ENCODE results near the gene ABCB8. TPM values are rescaled to one million over a fixed set of nuclear protein-coding genes. Genes with fewer than 3 reads are reported as not detected.

The ABCB8 gene
- total RNA-seq, 1 experiment from 2014 or later: 44.2 TPM

DNA sequence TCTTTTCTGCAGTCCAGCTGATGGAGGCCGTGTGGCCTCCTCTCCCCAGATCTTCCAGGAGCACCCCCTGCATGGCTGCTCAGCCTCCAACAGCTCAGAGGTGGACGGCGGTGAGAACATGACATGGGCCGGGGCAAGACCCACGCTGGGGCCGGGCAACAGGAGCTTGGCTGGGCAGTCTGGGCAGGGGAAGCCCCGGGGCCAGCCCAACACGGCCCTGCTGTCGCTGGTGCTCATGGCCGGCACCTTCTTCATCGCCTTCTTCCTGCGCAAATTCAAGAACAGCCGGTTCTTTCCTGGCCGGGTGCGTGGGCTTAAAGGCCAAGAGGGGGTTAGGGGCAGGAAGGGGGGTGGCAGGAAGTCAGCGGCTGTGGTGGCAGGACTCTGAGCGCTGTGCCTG is 45.7 kb downstream of the ABCB8 start:
- no peak for DNase-seq (ENCODE audit: low read depth)

GRCh38 chr7:151074817-151075661 is 46.8 kb downstream of the ABCB8 start:
- no peak for DNase-seq (ENCODE audit: low read depth)

- no peak for DNase-seq (ENCODE audit: low read depth)
These were observed 47.4 kb downstream of the ABCB8 start for GRCh38 chr7:151075662-151075971.

GRCh38 chr7:151075978-151076426 is 47.8 kb downstream of the ABCB8 start:
- no peak for DNase-seq (ENCODE audit: low read depth)

DNA sequence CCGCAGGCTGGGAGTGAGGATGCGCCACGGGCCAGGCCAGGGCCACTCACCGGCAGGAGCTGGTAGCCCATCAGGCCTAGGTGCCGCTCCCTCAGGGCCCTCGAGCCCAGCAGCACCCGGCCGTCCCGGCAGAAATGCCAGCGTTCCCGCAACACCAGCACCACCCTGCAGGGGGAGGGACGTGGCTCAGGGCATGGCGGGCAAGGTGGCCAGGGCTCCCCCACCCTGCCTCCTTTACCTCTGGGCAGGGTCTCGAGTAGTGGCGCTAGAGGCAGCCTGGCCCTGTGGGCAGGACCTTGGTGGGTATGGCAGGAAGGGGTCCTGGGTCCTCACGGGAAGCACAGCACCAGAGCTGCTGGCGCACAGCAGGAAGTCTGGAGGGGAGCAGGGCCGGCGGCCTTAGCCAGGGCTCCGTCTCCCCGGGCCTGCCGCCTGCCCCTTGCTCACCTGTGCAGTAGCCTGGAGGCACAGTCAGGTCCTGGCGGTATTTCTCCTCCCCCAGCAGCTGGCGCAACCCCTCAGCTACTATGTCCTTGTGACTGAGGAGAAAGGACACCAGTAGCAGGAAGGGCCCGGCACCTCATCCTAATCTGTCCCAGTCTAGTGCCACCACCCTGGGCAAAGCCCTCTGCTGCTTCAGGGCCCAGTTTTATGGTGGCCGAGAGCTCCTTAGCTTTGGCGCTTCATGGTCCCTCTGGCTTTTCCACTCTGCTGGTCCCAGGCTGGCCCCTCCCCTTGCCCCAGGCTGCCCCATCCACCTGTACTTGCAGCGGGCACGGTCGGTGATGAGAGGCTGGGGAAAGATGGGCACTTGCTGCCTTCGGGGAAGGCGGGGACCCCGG is 48.8 kb downstream of the ABCB8 start:
- peak; percentile 55 for DNase-seq (ENCODE audit: low read depth)

DNA sequence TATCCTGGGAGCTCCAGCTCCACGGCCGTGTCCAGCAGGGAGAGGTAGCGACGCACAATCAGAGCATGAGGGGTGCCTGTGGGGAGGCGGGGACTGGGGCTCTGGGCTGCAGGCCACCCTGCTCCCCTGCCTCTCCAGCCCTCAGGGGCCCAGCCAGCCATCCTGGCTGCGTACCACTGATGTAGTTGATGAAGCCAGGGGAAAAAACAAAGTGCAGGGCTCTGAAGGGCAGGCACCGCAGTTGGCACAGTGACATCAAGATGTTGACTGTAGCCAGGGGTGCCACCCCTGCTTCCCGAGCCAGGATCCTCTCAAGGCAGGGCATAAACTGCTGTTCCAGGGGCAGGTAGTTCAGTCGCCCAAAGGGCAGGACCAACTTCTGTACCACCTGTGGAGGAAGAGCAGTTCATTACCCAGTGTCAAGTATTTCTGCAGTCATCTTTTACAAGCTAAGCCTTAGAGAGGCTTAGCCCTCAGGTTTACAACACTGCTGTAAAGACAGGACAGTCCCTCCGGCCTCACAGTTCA is 49.5 kb downstream of the ABCB8 start:
- DNase-seq (ENCODE audit: low read depth): no peak

- no peak for DNase-seq (ENCODE audit: low read depth)
These were observed 50.2 kb downstream of the ABCB8 start for GRCh38 chr7:151078233-151079040.

- DNase-seq (ENCODE audit: low read depth): peak; percentile 5
These were observed 51.1 kb downstream of the ABCB8 start for GRCh38 chr7:151079199-151079910.

- peak; percentile 41 for DNase-seq (ENCODE audit: low read depth)
These were observed 51.8 kb downstream of the ABCB8 start for GRCh38 chr7:151080067-151080521.

DNA sequence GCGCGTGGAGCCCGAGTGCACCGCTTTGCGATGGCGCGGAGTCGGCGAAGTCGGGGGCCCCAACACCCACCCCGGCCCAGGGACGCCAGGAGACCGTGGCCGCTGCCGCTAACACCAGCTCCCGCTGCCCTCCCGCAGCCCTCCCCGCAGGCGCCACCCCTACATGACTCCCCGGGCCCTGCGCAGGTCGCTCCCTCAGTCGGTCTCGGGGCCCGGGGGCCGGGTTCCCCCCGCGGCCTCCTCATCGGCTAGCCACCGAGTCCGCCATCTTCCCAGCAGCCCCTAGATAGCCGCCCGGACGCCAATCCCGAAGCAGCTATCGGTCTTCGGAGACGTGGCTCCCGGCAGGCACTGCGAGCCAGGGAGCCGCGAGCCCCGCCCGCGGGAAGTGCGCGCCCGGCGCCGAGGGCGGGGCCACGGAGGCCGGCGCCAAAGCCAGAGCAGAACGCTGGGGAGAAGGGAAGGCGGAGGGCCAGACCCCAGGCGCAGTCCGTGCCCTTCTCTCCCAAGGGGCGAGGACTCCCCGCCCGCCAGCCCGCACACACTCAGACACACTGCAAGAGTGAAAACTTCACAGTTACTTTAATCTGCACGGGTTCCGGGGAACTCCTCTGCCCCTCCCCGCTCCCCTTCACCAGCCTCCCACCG is 52.4 kb downstream of the ABCB8 start, which contains the start of gene FASTK:
Gene FASTK, minus strand, starts transcription at position 288 of the 648 bp plus-strand sequence. Its CDS starts 43 bp downstream, at position 245.
- peak; percentile 98 for DNase-seq (ENCODE audit: low read depth)

DNA sequence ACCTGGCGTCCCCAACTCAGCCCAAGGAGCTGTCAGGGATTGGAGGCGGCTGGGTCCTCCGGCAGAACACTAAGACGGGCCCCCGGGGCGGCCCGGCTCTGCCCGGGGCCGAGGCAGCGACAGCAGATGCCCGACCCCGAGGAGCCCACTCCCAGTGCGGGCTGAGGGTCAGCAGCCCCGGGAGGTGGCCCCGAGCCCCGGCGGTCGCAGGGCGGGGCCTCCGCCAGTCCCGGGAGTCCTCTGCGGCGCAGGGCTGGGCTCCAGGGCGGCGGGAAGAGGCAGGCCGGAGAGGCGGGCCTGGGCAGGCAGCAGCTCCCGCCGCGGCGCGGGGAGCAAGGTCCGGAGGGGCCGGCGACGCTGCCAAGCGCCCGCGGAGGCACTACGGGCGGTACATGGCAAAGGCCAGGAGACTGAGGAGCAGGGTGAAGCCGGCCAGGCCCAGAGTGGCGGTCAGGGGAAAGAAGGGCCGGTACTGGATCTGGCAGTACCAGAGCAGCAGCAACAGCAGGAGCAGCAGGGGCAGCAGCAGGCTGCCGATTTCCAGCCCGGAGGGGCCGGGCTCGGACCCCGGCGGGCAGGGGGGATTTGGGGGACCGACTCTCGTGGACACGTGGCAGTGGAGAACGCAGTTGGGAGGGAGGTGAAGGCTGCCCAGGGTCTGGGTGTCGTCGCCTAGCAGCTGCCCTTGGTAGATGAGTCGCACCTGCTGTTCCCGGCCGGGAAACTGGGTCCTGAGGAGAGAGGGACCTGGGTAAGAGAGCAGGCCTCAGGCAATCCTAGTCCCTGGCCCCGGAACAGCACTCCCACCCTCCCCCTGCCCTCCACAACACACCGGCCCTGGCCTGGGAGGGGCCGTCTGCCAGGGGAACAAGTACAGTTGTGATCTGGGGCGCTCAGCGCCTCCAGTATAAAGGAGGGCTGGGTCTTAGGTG is 53.2 kb downstream of the ABCB8 start:
- peak; percentile 67 for DNase-seq (ENCODE audit: low read depth)

- no peak for DNase-seq (ENCODE audit: low read depth)
These were observed 54.2 kb downstream of the ABCB8 start for GRCh38 chr7:151082141-151083070.

- peak; percentile 83 for DNase-seq (ENCODE audit: low read depth)
These were observed 55.0 kb downstream of the ABCB8 start, which contains the start of gene TMUB1 for GRCh38 chr7:151083071-151083823. TMUB1 (minus strand) TSS chr7:151083493; CDS start chr7:151082563, 930 bp downstream.

- DNase-seq (ENCODE audit: low read depth): no peak
These were observed 55.5 kb downstream of the ABCB8 start for GRCh38 chr7:151083824-151084160.

DNA sequence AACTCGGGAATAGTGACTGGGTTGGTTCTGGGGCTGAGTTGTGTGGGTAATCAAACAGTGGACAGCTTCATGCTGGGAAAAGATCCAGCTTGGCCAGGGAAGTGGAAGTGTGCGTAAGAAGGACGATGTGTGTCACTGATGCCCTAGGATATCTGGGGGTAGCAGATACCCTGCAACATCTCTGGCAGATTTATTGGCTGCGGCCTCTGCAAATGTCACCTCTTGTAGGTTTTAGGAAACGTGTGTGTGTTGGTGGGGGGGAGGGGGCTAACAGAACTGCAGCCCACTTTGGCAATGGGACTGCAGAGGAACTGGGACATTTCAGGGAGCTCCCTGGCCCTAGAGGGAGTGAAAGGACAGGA is 57.1 kb downstream of the ABCB8 start:
- no peak for DNase-seq (ENCODE audit: low read depth)

GRCh38 chr7:151085691-151086620 is 57.7 kb downstream of the ABCB8 start, which contains the start of gene AGAP3:
AGAP3 (plus strand) TSS chr7:151086475; CDS start chr7:151086742, 267 bp downstream.
- DNase-seq (ENCODE audit: low read depth): peak; percentile 91

Measured in Daoy (cell line).